ENCODE data around the gene AKIRIN2. TPM values are rescaled to one million over a fixed set of nuclear protein-coding genes. Genes with fewer than 3 reads are reported as not detected.
A peak's percentile ranks its signal among the peaks of the same experiment; 100 is the strongest.

Gene AKIRIN2
- total and polyA plus RNA-seq, 8 donors: 7.3 to 20.1 (median 10.2) TPM

- WGBS, 2 donors: 81 to 83% methylated on average over 4 of the region's 4 CpGs
- no peak for FAIRE-seq
Measured at GRCh38 chr6:87724983-87725811, 23.2 kb upstream of the AKIRIN2 start.

GRCh38 chr6:87723170-87724078 is 21.4 kb upstream of the AKIRIN2 start:
- no peak for FAIRE-seq
- Histone ChIP-seq H3K4me1 (peaks cover 0 to 4% (median 0%) of the 10 kb centered on the region in 3 donors), H3K9me3 (no peaks in the 10 kb centered on the region), H3K27ac (peak overlapping the region in 2 of 4 donors; percentile 8 to 50), H3K36me3 (no peaks in the 10 kb centered on the region), H3K27me3 (no peaks in the 10 kb centered on the region), H3K4me3 (no peak overlapping the region)
- ATAC-seq: peak; percentile 98 to 100 (median 99)
- no peak for TF ChIP-seq CTCF (IDR thresholded peaks at IDR 0.05)
- intact Hi-C loops (cut with DNase I): no loop called here
- peak in 5 of 6 donors; percentile 75 to 85 (median 80) for DNase-seq
- WGBS, 2 donors: 46 to 50% methylated on average over 8 of the region's 8 CpGs

More at GRCh38 chr6:87724983-87725811, 23.2 kb upstream of the AKIRIN2 start:
- Histone ChIP-seq H3K4me3 (no peak overlapping the region), H3K27me3 (no peaks in the 10 kb centered on the region), H3K36me3 (no peaks in the 10 kb centered on the region), H3K9me3 (no peaks in the 10 kb centered on the region), H3K27ac (no peak overlapping the region), H3K4me1 (peaks cover 0 to 4% (median 0%) of the 10 kb centered on the region in 3 donors)
- intact Hi-C loops (cut with DNase I): no loop called here
- DNase-seq (no peak), ATAC-seq (no peak)
- TF ChIP-seq CTCF (IDR thresholded peaks at IDR 0.05): no peak

- Histone ChIP-seq H3K4me3 (no peak overlapping the region), H3K9me3 (no peaks in the 10 kb centered on the region), H3K36me3 (no peaks in the 10 kb centered on the region), H3K4me1 (peaks cover 0 to 4% (median 0%) of the 10 kb centered on the region in 3 donors), H3K27ac (no peak overlapping the region), H3K27me3 (no peaks in the 10 kb centered on the region)
- DNase-seq (no peak), ATAC-seq (no peak), FAIRE-seq (no peak)
- no peak for TF ChIP-seq CTCF (IDR thresholded peaks at IDR 0.05)
- WGBS, 2 donors: 35 to 38% methylated on average over 4 of the region's 4 CpGs
- intact Hi-C loops (cut with DNase I): no loop called here
Measured at GRCh38 chr6:87722540-87723169, 20.6 kb upstream of the AKIRIN2 start.

- Histone ChIP-seq H3K27ac (no peak overlapping the region), H3K9me3 (no peaks in the 10 kb centered on the region), H3K27me3 (no peaks in the 10 kb centered on the region), H3K36me3 (no peaks in the 10 kb centered on the region), H3K4me1 (peaks cover 0 to 4% (median 0%) of the 10 kb centered on the region in 3 donors), H3K4me3 (no peak overlapping the region)
- TF ChIP-seq CTCF (IDR thresholded peaks at IDR 0.05): no peak
- WGBS, 2 donors: 89 to 94% methylated on average over 1 of the region's 1 CpG
- ATAC-seq: no peak
- FAIRE-seq: no peak
- intact Hi-C loops (cut with DNase I): no loop called here
- no peak for DNase-seq
Measured at GRCh38 chr6:87721311-87721710, 19.3 kb upstream of the AKIRIN2 start.

All from pancreas (tissue), 10 donors.